Stimulated activated CD4-positive, alpha-beta T cell treated with anti-CD3 and anti-CD28 coated beads, TNF-alpha, amount 100 ng/mL, for 48 hours (primary cell): ENCODE measurements around the gene KCNQ1OT1.

ENCODE experiments used
- DNase-seq, 3 donors: peaks; one replicate each; pipeline ENCODE4 v3.0.0-alpha.2; 2020; ENCODE audit warnings: low read depth in 3 of 3

The KCNQ1OT1 gene

DNA sequence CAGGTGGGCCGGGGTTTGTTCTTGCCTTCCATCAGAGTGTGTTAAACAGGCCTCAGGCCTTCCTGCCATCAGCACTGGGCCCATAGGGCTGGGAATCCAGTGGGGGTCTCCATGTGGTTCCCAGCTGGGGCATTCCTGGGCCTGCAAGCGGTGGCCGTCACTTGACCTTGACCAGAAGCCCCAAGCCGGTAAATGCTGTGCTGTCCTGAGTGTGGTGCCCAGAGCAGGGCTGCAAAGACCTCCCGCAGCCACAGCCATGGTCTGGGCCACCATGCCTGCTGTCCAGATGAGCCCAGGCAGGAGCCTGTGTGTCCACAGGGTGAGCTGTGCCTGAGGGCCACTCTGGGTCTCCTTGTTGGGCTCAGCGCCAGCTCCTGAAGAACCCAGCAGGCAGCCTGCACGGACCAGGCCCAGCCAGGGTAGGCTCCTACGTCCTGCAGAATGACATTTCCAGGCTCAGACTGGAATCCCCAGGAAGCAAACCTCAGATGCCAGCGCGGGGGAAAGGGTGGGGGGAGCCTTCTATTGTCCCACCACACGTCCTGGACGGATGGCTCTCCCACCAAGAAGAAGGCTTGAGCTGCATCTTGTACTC, 117.3 kb downstream of the KCNQ1OT1 start:
- no peak for DNase-seq

DNA sequence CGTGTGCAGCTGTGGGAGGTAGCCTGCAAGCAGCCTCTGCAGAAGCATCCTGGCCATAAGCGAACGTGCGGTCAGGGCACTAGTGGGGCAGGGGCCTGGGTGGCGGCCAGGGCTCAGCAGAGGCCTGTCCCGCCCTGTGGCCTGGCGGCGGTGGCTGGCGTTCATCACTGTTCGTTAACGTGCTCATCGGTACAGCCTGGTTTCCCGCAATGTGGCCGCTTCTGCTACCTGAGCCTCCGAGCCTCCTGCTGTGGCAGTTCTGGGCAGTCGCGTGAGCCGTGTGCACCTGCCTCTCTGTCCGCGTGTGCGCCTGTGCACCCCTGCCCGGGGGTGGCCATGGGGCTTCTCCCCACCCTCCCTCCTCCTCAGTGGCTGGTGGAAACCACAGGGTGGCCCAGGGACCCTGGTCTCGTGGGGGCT, 117.9 kb downstream of the KCNQ1OT1 start:
- DNase-seq, result no peak

DNA sequence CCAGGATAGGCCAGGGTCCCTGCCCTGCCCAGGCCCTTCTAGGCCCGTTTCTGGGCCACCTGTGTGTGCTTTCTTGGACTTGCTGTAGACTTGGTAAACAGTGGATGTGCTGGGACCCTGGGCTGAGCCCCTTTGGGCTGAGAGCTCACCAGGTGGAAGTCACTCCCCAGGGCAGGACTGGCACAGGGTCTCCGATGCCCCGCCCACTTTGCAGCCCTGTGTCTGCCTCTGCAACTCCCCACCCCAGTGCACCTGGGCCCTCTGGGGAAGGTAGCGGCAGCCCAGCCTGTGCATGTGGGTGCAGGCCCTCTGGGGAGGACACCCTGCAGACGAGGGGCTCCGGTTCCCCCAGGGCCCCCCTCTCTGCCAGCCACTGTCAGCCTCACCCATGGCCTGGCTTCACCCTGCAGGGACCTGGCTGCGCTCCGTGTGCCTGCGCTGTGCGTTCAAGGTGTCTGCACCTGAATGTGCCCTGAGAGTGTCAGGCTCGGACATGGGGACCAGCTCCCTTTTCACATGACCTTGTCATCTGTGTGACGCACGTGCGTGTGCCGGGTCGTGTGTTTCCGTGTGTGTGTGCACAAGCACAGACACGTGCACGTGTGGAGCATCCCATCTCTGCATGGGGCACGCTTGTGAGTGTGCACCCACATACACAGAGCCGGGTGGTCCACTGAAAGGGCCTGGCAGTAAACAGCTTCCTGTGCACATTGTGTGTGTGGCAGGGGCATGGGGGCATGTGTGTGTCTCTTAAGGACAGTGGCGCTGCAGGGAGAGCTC, 118.5 kb downstream of the KCNQ1OT1 start:
- no peak for DNase-seq

DNA sequence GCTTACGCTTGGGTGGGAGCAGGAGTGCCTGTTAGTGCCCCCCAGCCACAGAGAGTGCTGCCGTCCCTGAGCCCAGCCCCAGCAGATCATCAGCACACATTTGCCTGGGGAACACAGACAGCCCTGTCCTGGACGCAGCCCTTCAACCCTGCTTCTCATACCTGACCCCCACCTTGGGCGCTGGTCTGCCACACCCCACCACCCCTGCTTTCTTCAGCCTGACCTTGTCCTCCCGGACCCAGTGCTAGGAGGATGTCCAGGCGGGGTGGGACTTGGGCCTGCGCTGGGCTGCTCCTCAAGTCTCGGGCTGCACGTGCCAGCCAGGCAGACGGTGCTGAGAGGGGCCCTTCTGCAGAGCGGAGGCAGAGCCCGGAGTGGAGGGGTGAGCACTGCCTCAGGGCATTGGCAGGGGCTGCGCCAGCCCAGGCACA, 119.2 kb downstream of the KCNQ1OT1 start:
- DNase-seq, result no peak

DNA sequence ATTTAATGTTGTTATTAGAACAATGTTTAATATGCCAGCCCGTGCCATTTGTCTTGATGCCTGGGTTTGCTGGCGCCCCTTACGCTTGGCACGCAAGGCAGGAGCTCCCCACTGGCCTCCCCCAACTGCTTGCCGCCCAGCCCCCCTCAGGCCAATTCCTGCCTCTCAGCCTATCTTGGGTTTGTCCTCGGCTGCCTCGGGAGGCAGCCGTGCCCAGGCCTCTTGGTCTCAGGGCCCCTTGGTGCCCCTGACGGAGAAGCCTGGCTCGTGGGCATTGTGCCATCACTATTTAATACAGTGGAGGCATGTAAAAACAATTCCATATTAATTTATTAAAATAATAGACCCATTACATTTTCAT, 119.8 kb downstream of the KCNQ1OT1 start:
- no peak for DNase-seq

- DNase-seq, result no peak
Measured at GRCh38 chr11:2579315-2580060, 120.3 kb downstream of the KCNQ1OT1 start.

GRCh38 chr11:2578929-2579270, 120.9 kb downstream of the KCNQ1OT1 start:
- DNase-seq, result no peak

- DNase-seq, result no peak
Measured at GRCh38 chr11:2577991-2578928, 121.5 kb downstream of the KCNQ1OT1 start.

- DNase-seq, result no peak
Measured at GRCh38 chr11:2577031-2577990, 122.5 kb downstream of the KCNQ1OT1 start.

- DNase-seq, result no peak
Measured at GRCh38 chr11:2576549-2576948, 123.2 kb downstream of the KCNQ1OT1 start.

GRCh38 chr11:2576111-2576510, 123.7 kb downstream of the KCNQ1OT1 start:
- DNase-seq, result no peak

DNA sequence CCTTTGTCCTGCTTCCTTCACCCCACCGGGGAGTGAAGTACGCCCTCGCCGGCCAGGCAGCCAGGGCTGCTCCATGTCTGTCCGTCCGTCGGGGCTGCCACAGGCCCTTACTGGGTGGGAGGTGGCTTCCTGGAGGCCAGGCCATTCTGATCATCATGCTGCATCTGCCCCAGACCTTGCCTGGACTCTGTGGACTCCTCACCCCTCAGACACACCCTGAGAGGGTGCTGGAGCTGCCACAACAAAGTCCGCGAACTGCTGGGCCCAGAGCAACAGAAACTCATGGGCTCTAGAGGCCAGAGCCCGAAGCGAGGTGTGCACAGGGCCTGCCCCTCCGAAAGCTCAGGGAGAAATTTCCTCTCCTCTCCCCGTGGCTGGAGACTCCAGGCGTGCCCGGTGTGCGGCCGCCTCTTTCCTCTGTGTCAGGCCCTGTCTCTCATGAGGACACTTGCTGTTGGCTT, 124.2 kb downstream of the KCNQ1OT1 start:
- DNase-seq, result no peak

GRCh38 chr11:2574553-2575535, 125.0 kb downstream of the KCNQ1OT1 start:
- DNase-seq, result no peak

DNA sequence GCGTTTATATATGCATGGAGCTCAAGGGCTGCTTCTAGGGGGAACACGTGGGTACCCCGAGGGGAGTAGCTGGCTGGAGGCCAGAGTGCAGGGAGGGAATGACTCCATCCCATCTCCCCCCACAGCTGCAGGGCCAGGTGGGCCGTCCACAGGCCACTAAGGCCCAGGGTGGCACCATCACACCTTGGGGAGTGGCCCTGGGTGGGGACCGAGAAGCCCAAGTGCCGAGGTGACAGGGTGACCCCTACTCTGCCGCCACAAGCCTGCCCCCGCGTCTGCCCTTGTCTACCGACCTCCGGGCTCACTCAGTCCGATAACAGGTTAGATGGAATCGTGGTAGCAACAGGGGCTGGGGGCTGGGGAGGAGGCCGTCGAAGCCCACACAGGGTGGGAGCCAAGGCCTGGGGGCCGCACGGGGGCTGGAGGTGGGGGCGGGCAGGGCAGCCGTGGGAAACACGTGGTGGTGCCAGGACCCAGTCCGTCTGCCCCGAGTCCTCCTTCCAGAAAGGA, 125.7 kb downstream of the KCNQ1OT1 start:
- DNase-seq, result no peak

DNA sequence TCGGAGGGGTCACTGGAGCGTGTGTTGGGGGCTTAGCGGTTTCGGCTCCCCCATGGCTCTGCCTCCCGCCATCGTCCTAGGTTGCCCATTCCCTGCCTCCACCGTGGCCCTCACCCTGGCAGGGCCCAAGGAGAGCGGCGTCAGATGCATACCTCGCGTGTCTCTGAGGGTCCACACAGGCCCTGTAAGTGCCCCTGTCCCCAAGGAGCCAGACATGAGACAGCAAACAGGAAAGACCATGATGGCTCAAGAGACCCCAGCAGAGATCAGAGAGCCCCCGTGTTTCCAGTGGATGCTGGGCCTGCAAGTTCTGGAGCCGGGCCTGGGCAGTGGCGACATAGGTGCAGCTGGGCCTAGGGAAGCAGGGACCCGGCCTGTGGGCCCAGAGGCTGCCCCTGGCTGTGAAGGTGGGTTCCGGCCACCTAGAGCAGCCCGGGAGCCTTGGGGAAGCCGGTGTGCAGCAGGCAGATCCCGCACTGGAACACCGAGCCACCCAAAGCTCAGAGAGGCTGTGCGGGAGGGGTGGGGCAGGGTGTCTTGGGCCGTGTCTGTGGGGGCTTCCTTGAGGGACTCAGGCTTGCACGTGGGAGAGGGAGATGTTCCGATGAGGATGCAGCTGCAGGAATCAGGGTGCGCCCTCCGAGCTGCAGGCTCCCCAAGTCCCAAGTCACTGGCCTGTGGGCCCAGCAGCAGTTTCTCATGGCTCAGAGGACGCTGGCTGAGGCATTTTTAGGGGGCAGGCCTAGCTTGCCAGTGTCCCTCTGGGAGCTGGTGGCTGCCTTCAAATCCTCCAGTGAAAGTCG, 126.4 kb downstream of the KCNQ1OT1 start:
- no peak for DNase-seq

DNA sequence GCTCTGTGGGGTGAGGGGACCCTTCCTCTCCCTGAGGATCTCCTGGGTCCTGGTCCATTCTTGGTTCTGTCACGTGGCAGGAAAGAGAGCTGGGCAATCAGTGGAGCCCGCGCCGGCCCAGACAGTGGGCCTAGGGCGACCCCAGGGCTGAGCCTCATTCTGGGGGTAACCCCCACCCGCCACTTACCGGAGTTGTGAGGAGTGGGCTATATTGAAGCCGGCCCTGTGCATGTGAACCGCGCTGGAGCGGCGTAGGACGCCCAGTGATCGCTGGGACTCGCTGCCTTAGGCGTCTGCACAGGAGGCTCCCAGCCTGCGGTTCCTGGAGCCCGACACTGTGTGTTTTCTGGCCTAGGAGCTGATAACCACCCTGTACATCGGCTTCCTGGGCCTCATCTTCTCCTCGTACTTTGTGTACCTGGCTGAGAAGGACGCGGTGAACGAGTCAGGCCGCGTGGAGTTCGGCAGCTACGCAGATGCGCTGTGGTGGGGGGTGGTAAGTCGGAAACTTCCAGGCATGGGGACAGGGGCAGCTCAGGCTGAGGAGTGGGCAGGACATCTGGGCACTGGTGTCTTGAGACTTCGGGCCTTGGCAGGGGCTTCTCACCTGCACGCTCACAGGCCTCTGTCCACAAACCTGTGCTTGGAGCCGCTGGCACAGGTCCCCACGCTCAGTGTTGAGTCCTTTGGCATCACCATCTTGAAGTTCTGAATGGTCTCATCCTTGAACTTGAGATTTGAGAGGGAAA, 127.1 kb downstream of the KCNQ1OT1 start:
- DNase-seq, result no peak

DNA sequence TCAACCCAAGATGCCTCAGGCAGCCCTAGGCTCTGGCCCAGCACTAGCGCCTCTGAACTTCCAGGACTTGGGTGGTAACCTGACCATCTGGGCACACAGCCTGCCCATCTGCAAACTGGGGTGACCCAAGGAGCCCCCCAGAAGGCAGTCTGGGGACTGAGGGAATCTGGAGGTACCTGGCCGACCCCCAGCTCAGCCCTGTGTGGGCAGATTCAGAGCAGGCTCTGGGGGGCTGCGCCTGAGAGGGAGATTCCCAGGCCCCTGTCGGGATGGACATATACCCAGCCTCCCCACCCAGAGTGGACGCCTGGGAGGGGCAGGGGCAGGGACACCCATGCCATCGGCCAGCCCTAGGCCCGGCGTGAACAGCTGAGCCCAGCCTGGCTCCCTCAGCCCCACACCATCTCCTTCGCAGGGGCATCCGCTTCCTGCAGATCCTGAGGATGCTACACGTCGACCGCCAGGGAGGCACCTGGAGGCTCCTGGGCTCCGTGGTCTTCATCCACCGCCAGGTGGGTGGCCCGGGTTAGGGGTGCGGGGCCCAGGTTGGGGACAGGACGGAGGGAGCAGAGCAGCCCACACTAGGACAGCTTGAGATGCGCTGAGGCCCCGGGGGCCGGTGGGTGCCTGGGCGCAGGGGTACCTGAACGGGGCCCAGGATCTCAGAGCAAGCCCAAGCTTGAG, 128.1 kb downstream of the KCNQ1OT1 start:
- DNase-seq, result no peak
